K562 (cell line): ENCODE results near the gene C1QTNF12. TPM values are rescaled to one million over a fixed set of nuclear protein-coding genes. Genes with fewer than 3 reads are reported as not detected.

Experiments
- BRF2 ChIP-seq: IDR thresholded peaks from 3 replicates; pipeline ENCODE4 v1.6.1; 2011; ENCODE audit warnings: borderline replicate concordance, mild to moderate bottlenecking; ENCODE audit not compliant: insufficient read length, insufficient read depth
- CBX2 ChIP-seq: fragments of 200-600 bp; sonication (generic); IDR thresholded peaks from one replicate; pipeline ENCODE4 v1.6.1; 2012; ENCODE audit warnings: mild to moderate bottlenecking, low read length, inconsistent platforms; ENCODE audit not compliant: insufficient read depth, poor library complexity, severe bottlenecking
- CTBP1 ChIP-seq: fragments of 450-650 bp; IDR thresholded peaks from 2 replicates; pipeline ENCODE4 v1.6.1; 2016; ENCODE audit warnings: borderline replicate concordance
- JUNB ChIP-seq: fragments of 450-650 bp; formaldehyde crosslinking; conservative IDR thresholded peaks from 2 replicates; pipeline ENCODE4 v1.4.0; 2020; ENCODE audit warnings: mild to moderate bottlenecking
- RBM34 ChIP-seq: fragments of 200-400 bp; formaldehyde crosslinking; IDR thresholded peaks from 2 replicates; pipeline ENCODE4 v1.6.1; 2018; ENCODE audit warnings: low read length, borderline replicate concordance; ENCODE audit not compliant: insufficient read depth
- RFX7 ChIP-seq: fragments of 250-450 bp; sonication (Bioruptor Pico); IDR thresholded peaks from 2 replicates; pipeline ENCODE4 v1.5.1; 2021; ENCODE audit warnings: mild to moderate bottlenecking
- SIRT6 ChIP-seq: IDR thresholded peaks from one replicate; pipeline ENCODE4 v1.6.1; 2012; ENCODE audit warnings: low read depth, mild to moderate bottlenecking, control low read depth, inconsistent platforms, low read length, moderate library complexity
- ZNF184 ChIP-seq: sonication (generic); formaldehyde crosslinking; IDR thresholded peaks from 2 replicates; pipeline ENCODE4 v1.5.0; 2020; ENCODE audit warnings: missing genetic modification reagents
- polyA plus RNA-seq, 8 experiments: library from polyadenylated mRNA; depleted of rRNA in 4 of 8; stranded (reverse) in 5 of 8; unstranded in 3 of 8; fragments of >200 nt; fragmentation: Nextera tagmentation in 2 of 8; fragmentation: Illumina TruSeq in 1 of 8; extraction: Ambion mirVana in 2 of 8; extraction: Trizol in 1 of 8; gene quantifications; 2 replicates each; pipeline versions ENCODE4 v1.2.1 to v1.2.3, GENCODE V29; 2011 to 2014; ENCODE audit warnings: inconsistent platforms in 1 of 8, missing spikeins in 1 of 8
- total RNA-seq, 7 experiments: library from RNA; depleted of rRNA in 6 of 7; stranded (reverse); fragments of >200 nt in 6 of 7; fragmentation: Illumina TruSeq in 2 of 7; extraction: Trizol in 2 of 7; gene quantifications; 2 replicates each; pipeline versions ENCODE4 v1.2.1 to v1.2.3, GENCODE V29; 2011 to 2021; ENCODE audit warnings: low replicate concordance in 1 of 7
- TF ChIP-seq, protein P1 (sequence below): fragments of 200-600 bp; sonication (generic); IDR thresholded peaks from one replicate; pipeline ENCODE4 v1.6.1; 2012; ENCODE audit warnings: mild to moderate bottlenecking, low read depth, low read length, inconsistent platforms
- TF ChIP-seq, protein P2 (sequence below): fragments of 250-450 bp; sonication (Bioruptor Pico); IDR thresholded peaks from 2 replicates; pipeline ENCODE4 v1.8.0; 2021; ENCODE audit warnings: moderate library complexity, mild to moderate bottlenecking, inconsistent platforms

The C1QTNF12 gene
- total and polyA plus RNA-seq, 9 of the 15 experiments (the other 6 are each of a cell fraction or from before 2014, with no cell fraction given) = 0.11 to 4.3 (median 0.93) TPM; not detected in 3

DNA sequence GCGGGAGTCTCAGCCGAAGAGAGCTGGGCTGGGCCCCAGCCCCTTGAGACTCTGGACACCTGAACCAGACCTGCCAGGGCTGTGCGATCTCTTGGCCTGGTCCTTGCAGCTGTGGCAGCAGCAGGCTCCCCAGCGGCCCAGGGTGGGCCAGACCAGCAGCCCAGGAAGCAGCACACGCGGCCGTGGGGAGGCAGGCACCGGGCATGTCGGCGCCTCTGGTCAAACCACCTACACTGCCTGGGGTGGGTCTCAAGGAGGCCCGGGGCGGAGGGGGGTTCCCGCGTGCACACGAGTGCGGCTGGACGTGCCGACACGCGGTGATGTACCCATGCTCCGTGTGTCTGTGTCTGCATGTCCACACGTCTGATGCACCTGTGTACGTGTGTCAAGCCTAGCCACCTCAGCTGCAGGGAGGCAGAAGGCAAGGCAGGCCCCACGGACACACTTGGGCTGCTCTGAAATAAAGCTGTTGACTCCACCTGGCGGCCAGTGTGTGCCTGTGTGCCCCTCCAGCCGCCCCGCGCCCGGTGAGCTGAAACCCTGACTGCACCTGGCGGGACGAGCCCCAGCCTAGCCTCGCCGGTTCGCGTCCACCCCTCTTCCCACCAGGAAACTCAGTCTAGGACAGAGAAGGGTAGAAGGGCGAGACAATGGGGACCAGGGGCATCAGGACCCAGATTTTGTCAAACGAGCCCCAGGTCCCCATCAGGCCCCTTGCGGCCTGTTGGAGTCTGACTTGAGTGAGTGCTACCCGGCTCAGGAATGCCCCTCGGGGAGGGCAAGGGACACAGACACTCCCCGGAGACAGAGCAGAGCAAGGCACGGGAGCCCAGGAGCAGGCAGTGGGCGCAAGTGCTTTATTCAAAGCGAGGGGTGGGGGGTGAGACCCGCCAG is 45.3 kb upstream of the C1QTNF12 start (continued):
- TF ChIP-seq, protein P1, sequence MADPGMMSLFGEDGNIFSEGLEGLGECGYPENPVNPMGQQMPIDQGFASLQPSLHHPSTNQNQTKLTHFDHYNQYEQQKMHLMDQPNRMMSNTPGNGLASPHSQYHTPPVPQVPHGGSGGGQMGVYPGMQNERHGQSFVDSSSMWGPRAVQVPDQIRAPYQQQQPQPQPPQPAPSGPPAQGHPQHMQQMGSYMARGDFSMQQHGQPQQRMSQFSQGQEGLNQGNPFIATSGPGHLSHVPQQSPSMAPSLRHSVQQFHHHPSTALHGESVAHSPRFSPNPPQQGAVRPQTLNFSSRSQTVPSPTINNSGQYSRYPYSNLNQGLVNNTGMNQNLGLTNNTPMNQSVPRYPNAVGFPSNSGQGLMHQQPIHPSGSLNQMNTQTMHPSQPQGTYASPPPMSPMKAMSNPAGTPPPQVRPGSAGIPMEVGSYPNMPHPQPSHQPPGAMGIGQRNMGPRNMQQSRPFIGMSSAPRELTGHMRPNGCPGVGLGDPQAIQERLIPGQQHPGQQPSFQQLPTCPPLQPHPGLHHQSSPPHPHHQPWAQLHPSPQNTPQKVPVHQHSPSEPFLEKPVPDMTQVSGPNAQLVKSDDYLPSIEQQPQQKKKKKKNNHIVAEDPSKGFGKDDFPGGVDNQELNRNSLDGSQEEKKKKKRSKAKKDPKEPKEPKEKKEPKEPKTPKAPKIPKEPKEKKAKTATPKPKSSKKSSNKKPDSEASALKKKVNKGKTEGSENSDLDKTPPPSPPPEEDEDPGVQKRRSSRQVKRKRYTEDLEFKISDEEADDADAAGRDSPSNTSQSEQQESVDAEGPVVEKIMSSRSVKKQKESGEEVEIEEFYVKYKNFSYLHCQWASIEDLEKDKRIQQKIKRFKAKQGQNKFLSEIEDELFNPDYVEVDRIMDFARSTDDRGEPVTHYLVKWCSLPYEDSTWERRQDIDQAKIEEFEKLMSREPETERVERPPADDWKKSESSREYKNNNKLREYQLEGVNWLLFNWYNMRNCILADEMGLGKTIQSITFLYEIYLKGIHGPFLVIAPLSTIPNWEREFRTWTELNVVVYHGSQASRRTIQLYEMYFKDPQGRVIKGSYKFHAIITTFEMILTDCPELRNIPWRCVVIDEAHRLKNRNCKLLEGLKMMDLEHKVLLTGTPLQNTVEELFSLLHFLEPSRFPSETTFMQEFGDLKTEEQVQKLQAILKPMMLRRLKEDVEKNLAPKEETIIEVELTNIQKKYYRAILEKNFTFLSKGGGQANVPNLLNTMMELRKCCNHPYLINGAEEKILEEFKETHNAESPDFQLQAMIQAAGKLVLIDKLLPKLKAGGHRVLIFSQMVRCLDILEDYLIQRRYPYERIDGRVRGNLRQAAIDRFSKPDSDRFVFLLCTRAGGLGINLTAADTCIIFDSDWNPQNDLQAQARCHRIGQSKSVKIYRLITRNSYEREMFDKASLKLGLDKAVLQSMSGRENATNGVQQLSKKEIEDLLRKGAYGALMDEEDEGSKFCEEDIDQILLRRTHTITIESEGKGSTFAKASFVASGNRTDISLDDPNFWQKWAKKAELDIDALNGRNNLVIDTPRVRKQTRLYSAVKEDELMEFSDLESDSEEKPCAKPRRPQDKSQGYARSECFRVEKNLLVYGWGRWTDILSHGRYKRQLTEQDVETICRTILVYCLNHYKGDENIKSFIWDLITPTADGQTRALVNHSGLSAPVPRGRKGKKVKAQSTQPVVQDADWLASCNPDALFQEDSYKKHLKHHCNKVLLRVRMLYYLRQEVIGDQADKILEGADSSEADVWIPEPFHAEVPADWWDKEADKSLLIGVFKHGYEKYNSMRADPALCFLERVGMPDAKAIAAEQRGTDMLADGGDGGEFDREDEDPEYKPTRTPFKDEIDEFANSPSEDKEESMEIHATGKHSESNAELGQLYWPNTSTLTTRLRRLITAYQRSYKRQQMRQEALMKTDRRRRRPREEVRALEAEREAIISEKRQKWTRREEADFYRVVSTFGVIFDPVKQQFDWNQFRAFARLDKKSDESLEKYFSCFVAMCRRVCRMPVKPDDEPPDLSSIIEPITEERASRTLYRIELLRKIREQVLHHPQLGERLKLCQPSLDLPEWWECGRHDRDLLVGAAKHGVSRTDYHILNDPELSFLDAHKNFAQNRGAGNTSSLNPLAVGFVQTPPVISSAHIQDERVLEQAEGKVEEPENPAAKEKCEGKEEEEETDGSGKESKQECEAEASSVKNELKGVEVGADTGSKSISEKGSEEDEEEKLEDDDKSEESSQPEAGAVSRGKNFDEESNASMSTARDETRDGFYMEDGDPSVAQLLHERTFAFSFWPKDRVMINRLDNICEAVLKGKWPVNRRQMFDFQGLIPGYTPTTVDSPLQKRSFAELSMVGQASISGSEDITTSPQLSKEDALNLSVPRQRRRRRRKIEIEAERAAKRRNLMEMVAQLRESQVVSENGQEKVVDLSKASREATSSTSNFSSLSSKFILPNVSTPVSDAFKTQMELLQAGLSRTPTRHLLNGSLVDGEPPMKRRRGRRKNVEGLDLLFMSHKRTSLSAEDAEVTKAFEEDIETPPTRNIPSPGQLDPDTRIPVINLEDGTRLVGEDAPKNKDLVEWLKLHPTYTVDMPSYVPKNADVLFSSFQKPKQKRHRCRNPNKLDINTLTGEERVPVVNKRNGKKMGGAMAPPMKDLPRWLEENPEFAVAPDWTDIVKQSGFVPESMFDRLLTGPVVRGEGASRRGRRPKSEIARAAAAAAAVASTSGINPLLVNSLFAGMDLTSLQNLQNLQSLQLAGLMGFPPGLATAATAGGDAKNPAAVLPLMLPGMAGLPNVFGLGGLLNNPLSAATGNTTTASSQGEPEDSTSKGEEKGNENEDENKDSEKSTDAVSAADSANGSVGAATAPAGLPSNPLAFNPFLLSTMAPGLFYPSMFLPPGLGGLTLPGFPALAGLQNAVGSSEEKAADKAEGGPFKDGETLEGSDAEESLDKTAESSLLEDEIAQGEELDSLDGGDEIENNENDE = no peak
- TF ChIP-seq CTBP1 (peak; percentile 58; the same call in 1 of the 2 replicates), ZNF184 (no peak), RBM34 (no peak), JUNB (CRISPR knock-in tag) (no peak), CBX2 (no peak), SIRT6 (no peak), BRF2 (no peak), RFX7 (CRISPR knock-in tag) (no peak)
- TF ChIP-seq, protein P2, sequence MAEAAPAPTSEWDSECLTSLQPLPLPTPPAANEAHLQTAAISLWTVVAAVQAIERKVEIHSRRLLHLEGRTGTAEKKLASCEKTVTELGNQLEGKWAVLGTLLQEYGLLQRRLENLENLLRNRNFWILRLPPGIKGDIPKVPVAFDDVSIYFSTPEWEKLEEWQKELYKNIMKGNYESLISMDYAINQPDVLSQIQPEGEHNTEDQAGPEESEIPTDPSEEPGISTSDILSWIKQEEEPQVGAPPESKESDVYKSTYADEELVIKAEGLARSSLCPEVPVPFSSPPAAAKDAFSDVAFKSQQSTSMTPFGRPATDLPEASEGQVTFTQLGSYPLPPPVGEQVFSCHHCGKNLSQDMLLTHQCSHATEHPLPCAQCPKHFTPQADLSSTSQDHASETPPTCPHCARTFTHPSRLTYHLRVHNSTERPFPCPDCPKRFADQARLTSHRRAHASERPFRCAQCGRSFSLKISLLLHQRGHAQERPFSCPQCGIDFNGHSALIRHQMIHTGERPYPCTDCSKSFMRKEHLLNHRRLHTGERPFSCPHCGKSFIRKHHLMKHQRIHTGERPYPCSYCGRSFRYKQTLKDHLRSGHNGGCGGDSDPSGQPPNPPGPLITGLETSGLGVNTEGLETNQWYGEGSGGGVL (CRISPR knock-in tag) = no peak
